ENCODE data around the gene FHIT.

DNA sequence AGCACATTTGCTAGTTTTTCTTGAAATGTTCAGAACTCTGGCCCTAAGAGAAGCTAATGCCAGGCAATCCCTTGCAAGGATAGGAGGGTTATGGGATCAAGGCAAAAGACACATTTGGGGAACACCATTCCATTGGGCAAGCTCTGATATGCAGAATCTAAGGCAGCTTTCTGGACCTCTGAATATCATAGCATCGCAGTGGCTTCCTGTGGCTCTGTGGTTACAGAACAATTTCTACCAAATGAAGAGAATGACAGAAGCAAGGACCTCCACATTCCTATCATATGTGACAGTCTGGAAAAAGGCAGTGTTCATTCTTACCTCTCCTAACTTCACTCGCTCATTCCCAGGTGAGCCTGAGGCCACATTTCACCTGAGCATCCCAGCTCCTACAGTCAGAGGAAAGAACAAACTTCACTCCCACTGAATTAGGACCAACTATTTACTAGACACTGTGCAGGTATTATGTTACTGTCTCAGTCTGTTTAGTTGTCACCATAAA lies 1365.3 kb downstream of the FHIT start:
- TF ChIP-seq, protein P1, sequence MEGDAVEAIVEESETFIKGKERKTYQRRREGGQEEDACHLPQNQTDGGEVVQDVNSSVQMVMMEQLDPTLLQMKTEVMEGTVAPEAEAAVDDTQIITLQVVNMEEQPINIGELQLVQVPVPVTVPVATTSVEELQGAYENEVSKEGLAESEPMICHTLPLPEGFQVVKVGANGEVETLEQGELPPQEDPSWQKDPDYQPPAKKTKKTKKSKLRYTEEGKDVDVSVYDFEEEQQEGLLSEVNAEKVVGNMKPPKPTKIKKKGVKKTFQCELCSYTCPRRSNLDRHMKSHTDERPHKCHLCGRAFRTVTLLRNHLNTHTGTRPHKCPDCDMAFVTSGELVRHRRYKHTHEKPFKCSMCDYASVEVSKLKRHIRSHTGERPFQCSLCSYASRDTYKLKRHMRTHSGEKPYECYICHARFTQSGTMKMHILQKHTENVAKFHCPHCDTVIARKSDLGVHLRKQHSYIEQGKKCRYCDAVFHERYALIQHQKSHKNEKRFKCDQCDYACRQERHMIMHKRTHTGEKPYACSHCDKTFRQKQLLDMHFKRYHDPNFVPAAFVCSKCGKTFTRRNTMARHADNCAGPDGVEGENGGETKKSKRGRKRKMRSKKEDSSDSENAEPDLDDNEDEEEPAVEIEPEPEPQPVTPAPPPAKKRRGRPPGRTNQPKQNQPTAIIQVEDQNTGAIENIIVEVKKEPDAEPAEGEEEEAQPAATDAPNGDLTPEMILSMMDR (IDR thresholded peaks at IDR 0.05; ENCODE audit: low read depth, low read length, missing input control): no peak
- TF ChIP-seq, protein P2, sequence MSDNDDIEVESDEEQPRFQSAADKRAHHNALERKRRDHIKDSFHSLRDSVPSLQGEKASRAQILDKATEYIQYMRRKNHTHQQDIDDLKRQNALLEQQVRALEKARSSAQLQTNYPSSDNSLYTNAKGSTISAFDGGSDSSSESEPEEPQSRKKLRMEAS (IDR thresholded peaks at IDR 0.05): no peak
- TF ChIP-seq, protein P3, sequence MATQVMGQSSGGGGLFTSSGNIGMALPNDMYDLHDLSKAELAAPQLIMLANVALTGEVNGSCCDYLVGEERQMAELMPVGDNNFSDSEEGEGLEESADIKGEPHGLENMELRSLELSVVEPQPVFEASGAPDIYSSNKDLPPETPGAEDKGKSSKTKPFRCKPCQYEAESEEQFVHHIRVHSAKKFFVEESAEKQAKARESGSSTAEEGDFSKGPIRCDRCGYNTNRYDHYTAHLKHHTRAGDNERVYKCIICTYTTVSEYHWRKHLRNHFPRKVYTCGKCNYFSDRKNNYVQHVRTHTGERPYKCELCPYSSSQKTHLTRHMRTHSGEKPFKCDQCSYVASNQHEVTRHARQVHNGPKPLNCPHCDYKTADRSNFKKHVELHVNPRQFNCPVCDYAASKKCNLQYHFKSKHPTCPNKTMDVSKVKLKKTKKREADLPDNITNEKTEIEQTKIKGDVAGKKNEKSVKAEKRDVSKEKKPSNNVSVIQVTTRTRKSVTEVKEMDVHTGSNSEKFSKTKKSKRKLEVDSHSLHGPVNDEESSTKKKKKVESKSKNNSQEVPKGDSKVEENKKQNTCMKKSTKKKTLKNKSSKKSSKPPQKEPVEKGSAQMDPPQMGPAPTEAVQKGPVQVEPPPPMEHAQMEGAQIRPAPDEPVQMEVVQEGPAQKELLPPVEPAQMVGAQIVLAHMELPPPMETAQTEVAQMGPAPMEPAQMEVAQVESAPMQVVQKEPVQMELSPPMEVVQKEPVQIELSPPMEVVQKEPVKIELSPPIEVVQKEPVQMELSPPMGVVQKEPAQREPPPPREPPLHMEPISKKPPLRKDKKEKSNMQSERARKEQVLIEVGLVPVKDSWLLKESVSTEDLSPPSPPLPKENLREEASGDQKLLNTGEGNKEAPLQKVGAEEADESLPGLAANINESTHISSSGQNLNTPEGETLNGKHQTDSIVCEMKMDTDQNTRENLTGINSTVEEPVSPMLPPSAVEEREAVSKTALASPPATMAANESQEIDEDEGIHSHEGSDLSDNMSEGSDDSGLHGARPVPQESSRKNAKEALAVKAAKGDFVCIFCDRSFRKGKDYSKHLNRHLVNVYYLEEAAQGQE (IDR thresholded peaks at IDR 0.05): no peak
- TF ChIP-seq YY1 (IDR thresholded peaks at IDR 0.05) (no peak), EGR1 (IDR thresholded peaks at IDR 0.05; ENCODE audit: low read depth in 2 of 2) (no peak)
- TF ChIP-seq, protein P4, sequence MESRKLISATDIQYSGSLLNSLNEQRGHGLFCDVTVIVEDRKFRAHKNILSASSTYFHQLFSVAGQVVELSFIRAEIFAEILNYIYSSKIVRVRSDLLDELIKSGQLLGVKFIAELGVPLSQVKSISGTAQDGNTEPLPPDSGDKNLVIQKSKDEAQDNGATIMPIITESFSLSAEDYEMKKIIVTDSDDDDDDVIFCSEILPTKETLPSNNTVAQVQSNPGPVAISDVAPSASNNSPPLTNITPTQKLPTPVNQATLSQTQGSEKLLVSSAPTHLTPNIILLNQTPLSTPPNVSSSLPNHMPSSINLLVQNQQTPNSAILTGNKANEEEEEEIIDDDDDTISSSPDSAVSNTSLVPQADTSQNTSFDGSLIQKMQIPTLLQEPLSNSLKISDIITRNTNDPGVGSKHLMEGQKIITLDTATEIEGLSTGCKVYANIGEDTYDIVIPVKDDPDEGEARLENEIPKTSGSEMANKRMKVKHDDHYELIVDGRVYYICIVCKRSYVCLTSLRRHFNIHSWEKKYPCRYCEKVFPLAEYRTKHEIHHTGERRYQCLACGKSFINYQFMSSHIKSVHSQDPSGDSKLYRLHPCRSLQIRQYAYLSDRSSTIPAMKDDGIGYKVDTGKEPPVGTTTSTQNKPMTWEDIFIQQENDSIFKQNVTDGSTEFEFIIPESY (IDR thresholded peaks at IDR 0.05): no peak

All from liver (tissue), 3 donors.